ENCODE results near the gene DNM3.

Gene DNM3

DNA sequence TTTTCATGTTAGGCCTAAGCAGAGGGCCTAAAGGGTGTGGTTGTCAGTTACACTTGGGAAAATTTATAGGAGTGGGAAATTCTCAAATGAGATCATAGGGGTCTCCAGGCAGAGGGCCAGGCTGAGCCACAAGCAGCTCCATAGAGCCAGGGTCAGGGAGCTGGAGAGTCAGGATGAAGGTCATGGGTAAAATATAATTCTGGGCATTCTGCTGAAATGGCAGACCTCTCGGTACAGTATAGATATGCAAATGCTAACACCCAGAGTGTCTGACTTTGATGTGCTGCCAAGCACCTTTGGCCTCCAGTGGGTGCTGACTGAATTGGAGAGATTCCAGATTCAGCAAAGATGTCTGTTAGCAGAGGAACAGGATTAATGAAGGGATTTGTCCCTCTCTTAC lies 40.1 kb downstream of the DNM3 start:
- Histone ChIP-seq H3K27me3 (no peaks in the 10 kb centered on the region), H3K9me3 (no peaks in the 10 kb centered on the region), H3K4me1 (ENCODE audit: control insufficient read depth in 1 of 2, insufficient read depth in 1 of 2, low read depth in 1 of 2, low read length in 1 of 2) (no peaks in the 10 kb centered on the region), H3K4me3 (ENCODE audit: low read depth in 1 of 2, low read length in 1 of 2) (no peak overlapping the region), H3K27ac (no peak overlapping the region), H3K36me3 (no peaks in the 10 kb centered on the region)
- TF ChIP-seq, protein P1, sequence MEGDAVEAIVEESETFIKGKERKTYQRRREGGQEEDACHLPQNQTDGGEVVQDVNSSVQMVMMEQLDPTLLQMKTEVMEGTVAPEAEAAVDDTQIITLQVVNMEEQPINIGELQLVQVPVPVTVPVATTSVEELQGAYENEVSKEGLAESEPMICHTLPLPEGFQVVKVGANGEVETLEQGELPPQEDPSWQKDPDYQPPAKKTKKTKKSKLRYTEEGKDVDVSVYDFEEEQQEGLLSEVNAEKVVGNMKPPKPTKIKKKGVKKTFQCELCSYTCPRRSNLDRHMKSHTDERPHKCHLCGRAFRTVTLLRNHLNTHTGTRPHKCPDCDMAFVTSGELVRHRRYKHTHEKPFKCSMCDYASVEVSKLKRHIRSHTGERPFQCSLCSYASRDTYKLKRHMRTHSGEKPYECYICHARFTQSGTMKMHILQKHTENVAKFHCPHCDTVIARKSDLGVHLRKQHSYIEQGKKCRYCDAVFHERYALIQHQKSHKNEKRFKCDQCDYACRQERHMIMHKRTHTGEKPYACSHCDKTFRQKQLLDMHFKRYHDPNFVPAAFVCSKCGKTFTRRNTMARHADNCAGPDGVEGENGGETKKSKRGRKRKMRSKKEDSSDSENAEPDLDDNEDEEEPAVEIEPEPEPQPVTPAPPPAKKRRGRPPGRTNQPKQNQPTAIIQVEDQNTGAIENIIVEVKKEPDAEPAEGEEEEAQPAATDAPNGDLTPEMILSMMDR (IDR thresholded peaks at IDR 0.05), result no peak

DNA sequence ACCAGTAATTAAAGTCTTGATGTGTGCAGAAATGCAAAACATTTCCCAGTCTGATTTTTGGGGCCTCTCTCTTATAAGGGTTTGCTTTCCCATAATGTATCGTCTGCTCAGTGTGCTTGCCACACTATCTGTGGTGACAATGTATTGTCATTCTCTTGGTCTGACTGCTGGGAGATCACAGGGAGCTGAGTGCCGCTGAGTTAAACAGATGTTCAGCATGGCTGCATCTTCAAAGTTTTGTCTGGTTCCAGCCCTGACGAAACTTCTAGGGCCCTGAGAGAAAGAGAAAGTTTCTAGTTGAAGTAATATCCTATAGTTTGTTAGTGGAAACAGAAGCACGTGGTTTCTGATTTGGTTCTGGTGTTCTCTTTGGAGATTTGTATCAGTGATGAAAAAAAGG lies 42.6 kb downstream of the DNM3 start:
- Histone ChIP-seq H3K27me3 (no peaks in the 10 kb centered on the region), H3K4me1 (ENCODE audit: control insufficient read depth in 1 of 2, insufficient read depth in 1 of 2, low read depth in 1 of 2, low read length in 1 of 2) (no peaks in the 10 kb centered on the region)
- TF ChIP-seq, protein P1 (IDR thresholded peaks at IDR 0.05), result no peak

DNA sequence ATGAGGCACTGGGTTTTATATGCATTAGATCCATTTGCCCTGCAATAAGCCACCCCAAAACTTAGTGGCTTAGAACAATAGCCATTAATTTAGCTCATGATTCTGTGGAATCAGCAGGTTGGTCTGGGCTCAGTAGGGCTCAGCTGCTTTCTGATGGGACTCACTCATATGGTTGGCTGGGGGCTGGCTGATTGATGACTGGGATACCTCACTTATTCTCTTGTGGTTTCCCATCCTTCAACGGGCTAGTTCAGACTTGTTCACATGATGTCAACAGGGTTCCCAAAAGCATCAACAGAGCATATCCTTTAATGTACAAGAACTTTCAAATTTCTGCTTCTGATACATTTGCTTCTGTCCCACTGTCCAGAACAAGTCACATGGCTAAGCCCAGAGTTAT lies 43.2 kb downstream of the DNM3 start:
- no peaks in the 10 kb centered on the region for H3K4me1 ChIP-seq (ENCODE audit: control insufficient read depth in 1 of 2, insufficient read depth in 1 of 2, low read depth in 1 of 2, low read length in 1 of 2)
- TF ChIP-seq, protein P1 (IDR thresholded peaks at IDR 0.05), result no peak
- no peaks in the 10 kb centered on the region for H3K36me3 ChIP-seq
- no peaks in the 10 kb centered on the region for H3K9me3 ChIP-seq
- no peak overlapping the region for H3K27ac ChIP-seq
- no peaks in the 10 kb centered on the region for H3K27me3 ChIP-seq
- no peak overlapping the region for H3K4me3 ChIP-seq (ENCODE audit: low read depth in 1 of 2, low read length in 1 of 2)

More for the DNA sequence above, 42.6 kb downstream of the DNM3 start:
- H3K4me3 ChIP-seq (ENCODE audit: low read depth in 1 of 2, low read length in 1 of 2), result no peak overlapping the region
- H3K36me3 ChIP-seq, result no peaks in the 10 kb centered on the region
- no peaks in the 10 kb centered on the region for H3K9me3 ChIP-seq
- no peak overlapping the region for H3K27ac ChIP-seq

DNA sequence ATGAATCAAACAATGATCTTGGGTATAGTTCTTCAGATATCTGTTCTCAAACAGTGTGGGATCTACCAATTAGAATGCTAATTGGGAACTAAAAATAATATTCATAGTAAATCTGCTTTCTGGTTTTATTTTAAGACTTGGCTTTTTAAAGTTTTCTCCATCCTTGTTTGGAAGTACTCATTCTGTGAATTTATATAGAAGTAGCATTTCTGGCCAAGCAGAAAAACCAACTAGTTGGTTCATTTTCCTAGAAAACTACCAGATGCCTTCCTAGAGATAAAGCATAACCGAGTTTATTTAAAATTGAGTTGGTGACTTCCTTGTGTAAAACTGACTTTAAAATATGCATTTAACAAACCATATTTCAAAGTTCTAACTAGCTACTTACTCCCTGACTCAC lies 48.8 kb downstream of the DNM3 start:
- no peak overlapping the region for H3K27ac ChIP-seq
- no peaks in the 10 kb centered on the region for H3K36me3 ChIP-seq
- no peaks in the 10 kb centered on the region for H3K4me1 ChIP-seq (ENCODE audit: control insufficient read depth in 1 of 2, insufficient read depth in 1 of 2, low read depth in 1 of 2, low read length in 1 of 2)
- TF ChIP-seq, protein P1 (IDR thresholded peaks at IDR 0.05), result no peak
- H3K9me3 ChIP-seq, result no peaks in the 10 kb centered on the region
- no peaks in the 10 kb centered on the region for H3K27me3 ChIP-seq
- no peak overlapping the region for H3K4me3 ChIP-seq (ENCODE audit: low read depth in 1 of 2, low read length in 1 of 2)

DNA sequence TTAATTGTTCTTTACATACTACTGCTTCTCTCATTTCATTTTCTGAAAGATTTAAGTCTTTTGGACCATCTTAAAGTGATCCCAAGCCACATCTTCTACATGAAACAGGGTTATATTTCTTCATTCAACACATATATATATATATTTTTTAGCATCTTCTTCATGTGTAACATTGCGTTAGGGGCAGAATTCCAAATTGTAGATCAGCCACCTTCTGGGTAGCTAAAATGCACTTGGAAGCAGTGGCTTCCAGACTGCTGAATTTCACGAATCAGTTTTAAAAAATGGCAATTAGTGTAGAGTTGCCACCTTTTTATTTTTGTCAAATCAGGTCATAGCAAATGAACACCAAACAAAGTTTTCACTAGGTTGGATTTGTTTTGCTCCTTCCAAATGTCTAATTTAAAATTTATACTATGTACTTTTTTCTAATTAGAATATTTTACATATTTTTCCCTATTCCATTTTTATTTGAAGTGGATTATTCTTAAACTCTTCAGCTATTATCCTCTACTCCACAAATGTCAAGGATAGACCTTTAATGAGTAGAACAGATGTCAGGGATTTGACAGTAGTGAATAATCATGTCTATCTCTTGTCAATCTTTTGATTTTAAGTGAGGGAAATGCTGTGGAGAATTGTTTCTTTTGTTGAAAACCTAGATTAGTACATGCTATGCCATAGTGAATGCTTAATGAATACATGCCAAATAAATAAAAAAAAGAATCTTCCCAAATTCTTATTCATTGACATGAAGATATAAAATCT lies 55.8 kb downstream of the DNM3 start:
- Histone ChIP-seq H3K27ac (no peak overlapping the region), H3K4me3 (ENCODE audit: low read depth in 1 of 2, low read length in 1 of 2) (no peak overlapping the region), H3K9me3 (no peaks in the 10 kb centered on the region), H3K27me3 (no peaks in the 10 kb centered on the region), H3K4me1 (ENCODE audit: control insufficient read depth in 1 of 2, insufficient read depth in 1 of 2, low read depth in 1 of 2, low read length in 1 of 2) (no peaks in the 10 kb centered on the region), H3K36me3 (no peaks in the 10 kb centered on the region)
- TF ChIP-seq, protein P1 (IDR thresholded peaks at IDR 0.05), result no peak

Data from neutrophil (primary cell).